Endometrial microvascular endothelial cells (primary cell): ENCODE results near the gene HOXA5. TPM values are rescaled to one million over a fixed set of nuclear protein-coding genes. Genes with fewer than 3 reads are reported as not detected.

Experiments
- in situ Hi-C: cut with HindIII; loops from 2 replicates; pipeline ENCODE4 v1.10.0; 2017; ENCODE audit warnings: low sequenced_read_pairs, low pct_unique_long_range_greater_than_20kb; ENCODE audit errors: inconsistent ontology term
- total RNA-seq: library from RNA; depleted of rRNA; stranded (reverse); fragments of >200 nt; gene quantifications from one replicate; pipeline ENCODE4 v1.2.3, GENCODE V29; 2015; ENCODE audit errors: inconsistent ontology term

Gene HOXA5
- total RNA-seq: 4.4 TPM

GRCh38 chr7:27143023-27143949 lies at the start of gene HOXA5:
Gene HOXA5 (minus strand): TSS chr7:27143681. CDS start chr7:27143607, 74 bp downstream.
- in situ Hi-C loops: no loop called here

- in situ Hi-C loops: no loop called here
Measured at GRCh38 chr7:27192546-27193334, 49.3 kb upstream of the HOXA5 start.

GRCh38 chr7:27191833-27192545 lies 48.5 kb upstream of the HOXA5 start:
- in situ Hi-C loops: no loop called here

- in situ Hi-C loops: no loop called here
Measured at GRCh38 chr7:27191161-27191731, 47.8 kb upstream of the HOXA5 start.

GRCh38 chr7:27189997-27190748 lies 46.7 kb upstream of the HOXA5 start:
- in situ Hi-C loops: no loop called here

- in situ Hi-C loops: no loop called here
Measured at GRCh38 chr7:27189295-27189996, 46.0 kb upstream of the HOXA5 start.

- in situ Hi-C loops: no loop called here
Measured at GRCh38 chr7:27188386-27189294, 45.2 kb upstream of the HOXA5 start.

- in situ Hi-C loops: no loop called here
Measured at GRCh38 chr7:27187475-27188385, 44.2 kb upstream of the HOXA5 start.

GRCh38 chr7:27186668-27187474 lies 43.4 kb upstream of the HOXA5 start:
- in situ Hi-C loops: no loop called here

GRCh38 chr7:27185854-27186667 lies 42.6 kb upstream of the HOXA5 start:
- in situ Hi-C loops: no loop called here

GRCh38 chr7:27185013-27185853 lies 41.8 kb upstream of the HOXA5 start, which contains the start of gene HOXA11:
Gene HOXA11 (minus strand): TSS chr7:27185232. CDS start chr7:27185144, 88 bp downstream.
- in situ Hi-C loops: no loop called here

GRCh38 chr7:27184337-27185012 lies 41.0 kb upstream of the HOXA5 start:
- in situ Hi-C loops: no loop called here
